ENCODE data around the gene BRSK2. TPM values are rescaled to one million over a fixed set of nuclear protein-coding genes. Genes with fewer than 3 reads are reported as not detected.
"Not testable (repeated sequence)": the region's sequence is repeated elsewhere in the genome, so short reads cannot be mapped to it uniquely, and the experiment has no call there.

The BRSK2 gene
- total RNA-seq, 1 donor = under 0.01 TPM

DNA sequence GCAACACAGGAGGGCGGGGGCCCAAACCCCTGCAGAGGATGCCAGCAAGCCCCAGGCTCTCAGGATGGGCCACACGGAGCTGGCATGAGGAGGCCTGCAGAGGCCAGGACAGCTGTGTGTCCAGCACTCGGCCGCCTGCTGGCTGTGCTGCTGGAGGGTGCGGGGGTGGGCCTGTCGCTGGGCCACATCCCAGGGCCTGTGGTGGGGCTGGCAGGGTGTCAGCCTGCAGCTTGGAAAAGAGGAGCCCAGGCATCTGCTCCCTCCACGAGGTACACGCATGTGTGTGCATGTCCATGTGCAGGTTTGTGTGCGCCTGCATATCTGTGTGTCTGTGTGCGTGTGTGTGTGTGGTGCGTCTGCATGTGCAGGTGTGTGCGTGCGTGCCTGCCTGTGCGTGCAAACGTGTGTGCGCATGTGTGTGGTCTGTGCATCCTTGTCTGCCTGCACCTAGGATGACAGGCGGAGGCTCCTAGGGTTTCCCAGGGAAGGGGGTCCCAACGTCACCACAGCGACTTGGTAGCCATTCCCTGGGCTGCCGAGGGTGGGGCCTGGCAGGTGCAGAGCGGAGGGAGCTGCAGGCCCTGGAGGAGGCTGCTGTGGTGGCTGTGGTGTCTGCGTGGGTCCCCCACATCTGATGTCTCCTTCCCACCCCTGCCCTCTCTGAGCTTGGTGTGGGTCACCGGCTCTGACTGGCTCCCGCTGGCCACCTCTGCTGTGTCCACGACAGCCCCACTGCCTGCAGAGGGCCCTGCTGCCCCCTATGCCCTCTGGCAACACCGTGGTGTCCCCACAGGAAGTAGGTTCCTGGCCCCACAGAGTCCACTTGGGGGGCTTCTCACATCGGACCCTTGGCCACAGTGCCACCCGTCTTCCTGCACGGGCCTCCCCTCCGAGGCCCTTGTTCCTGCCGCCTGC lies 17.1 kb downstream of the BRSK2 start:
- no peak for DNase-seq (ENCODE audit: low read depth)
- no peak for TF ChIP-seq CTCF (IDR thresholded peaks at IDR 0.05; ENCODE audit: insufficient read depth, low read depth, low read length)

DNA sequence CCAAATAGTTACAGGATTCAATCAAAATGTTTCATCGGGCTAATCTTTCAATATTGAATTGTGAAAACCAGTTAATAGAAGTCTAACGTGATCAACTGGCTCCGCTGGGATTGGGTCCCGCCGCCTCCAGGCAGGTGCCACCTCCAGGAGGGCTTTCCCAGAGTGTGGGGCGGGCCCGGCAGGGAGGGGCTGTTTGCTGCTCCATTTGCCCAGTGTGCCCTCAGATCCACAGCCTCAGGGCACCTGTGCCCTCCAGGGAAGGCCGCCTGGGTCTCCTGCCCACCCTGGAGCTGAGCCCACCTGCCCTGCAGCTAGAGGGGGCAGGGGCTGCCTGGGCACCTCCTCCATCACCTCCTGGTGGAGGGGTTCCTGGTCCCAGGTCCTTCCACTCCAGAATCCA lies 17.9 kb downstream of the BRSK2 start:
- H3K4me3 ChIP-seq (ENCODE audit: low read depth, low read length) = no peak overlapping the region
- no peak for TF ChIP-seq CTCF (IDR thresholded peaks at IDR 0.05; ENCODE audit: insufficient read depth, low read depth, low read length)
- DNase-seq (ENCODE audit: low read depth) = no peak

More for the DNA sequence above, 17.1 kb downstream of the BRSK2 start:
- H3K4me3 ChIP-seq (ENCODE audit: low read depth, low read length) = no peak overlapping the region

- no peak overlapping the region for H3K4me3 ChIP-seq (ENCODE audit: low read depth, low read length)
- no peak for DNase-seq (ENCODE audit: low read depth)
- no peak for TF ChIP-seq CTCF (IDR thresholded peaks at IDR 0.05; ENCODE audit: insufficient read depth, low read depth, low read length)
These were observed 18.6 kb downstream of the BRSK2 start for GRCh38 chr11:1408346-1408745.

DNA sequence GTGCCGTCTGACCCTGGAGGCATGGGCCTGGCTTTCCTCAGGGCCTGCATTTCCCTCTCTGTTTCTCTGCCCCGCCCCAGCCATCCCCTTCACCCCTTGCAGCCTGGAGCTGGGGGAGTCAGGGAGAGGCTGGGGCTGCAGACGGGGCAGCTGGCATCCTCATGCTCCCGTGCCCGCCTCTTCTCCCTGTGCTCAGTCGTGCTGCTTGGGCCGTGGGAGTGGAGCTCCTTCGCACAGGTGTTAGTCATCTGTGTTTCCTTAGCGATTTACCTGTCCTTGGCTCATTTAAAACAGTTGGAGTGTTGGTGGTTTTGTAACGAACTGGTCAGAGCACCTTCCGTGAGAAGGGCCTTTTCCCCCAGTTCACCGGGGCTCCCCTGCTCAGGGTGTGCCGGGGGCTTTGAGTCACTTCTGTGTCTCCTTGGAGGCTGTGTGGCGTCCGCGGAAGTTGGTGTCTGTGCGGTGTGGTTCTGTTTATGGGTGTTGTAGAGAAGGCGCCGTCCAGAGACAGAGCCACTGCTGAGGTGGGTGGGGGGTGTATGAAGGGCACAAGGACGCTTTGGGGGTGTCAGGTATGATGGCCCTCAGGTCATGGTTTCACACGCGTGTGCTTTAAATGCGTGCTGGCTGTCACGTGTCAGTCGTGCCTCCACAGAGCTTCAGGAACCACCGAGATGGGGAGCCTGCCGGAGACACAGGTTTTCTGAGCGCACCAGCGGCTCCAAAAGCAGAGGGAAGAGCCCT lies 19.5 kb downstream of the BRSK2 start:
- H3K4me3 ChIP-seq (ENCODE audit: low read depth, low read length) = no peak overlapping the region
- TF ChIP-seq CTCF (IDR thresholded peaks at IDR 0.05; ENCODE audit: insufficient read depth, low read depth, low read length) = no peak
- no peak for DNase-seq (ENCODE audit: low read depth)

DNA sequence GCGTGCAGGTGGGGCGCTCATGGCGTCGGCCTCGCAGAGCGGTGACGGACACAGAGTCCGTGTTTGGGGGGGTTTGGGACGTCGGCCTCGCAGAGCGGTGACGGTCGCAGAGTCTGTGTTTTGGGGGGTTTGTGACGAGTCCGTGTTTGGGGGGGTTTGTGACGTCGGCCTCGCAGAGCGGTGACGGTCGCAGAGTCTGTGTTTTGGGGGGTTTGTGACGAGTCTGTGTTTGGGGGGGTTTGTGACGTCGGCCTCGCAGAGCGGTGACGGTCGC lies 20.1 kb downstream of the BRSK2 start:
- DNase-seq (ENCODE audit: low read depth); H3K4me3 ChIP-seq (ENCODE audit: low read depth, low read length): not testable (repeated sequence)

GRCh38 chr11:1410366-1411291 lies 20.9 kb downstream of the BRSK2 start:
- TF ChIP-seq CTCF (IDR thresholded peaks at IDR 0.05; ENCODE audit: insufficient read depth, low read depth, low read length) = no peak
- H3K4me3 ChIP-seq (ENCODE audit: low read depth, low read length) = no peak overlapping the region
- no peak for DNase-seq (ENCODE audit: low read depth)

Measured in fibroblast of villous mesenchyme (primary cell).